WTC11 (cell line): ENCODE measurements around the gene OR6B2. TPM values are rescaled to one million over a fixed set of nuclear protein-coding genes. Genes with fewer than 3 reads are reported as not detected.

Source experiments
- ATAC-seq: fragments of 200-7000 bp; cut with Tn5 transposase; 2 replicates; pipeline ENCODE4 v1.10.0; 2021; ENCODE audit warnings: mild to moderate bottlenecking, moderate library complexity
- CTCF ChIA-PET: fragments of 300-600 bp; sonication (Branson Sonifier 250); formaldehyde crosslinking; loops from one replicate; lab custom pipeline; 2021; ENCODE audit warnings: antibody characterized with exemption; lab: Charles Lee
- POLR2A ChIA-PET: fragments of 350-600 bp; sonication (Branson Sonifier 250); formaldehyde crosslinking; loops from one replicate; lab custom pipeline; 2021; ENCODE audit warnings: antibody characterized with exemption; lab: Charles Lee
- DNase-seq: peaks from one replicate; pipeline ENCODE4 v3.0.0; 2021; ENCODE audit warnings: low spot score
- H3K27ac Mint-ChIP-seq: 2 replicates; pipeline ENCODE4 v1.8.0; 2021; ENCODE audit warnings: mixed read lengths
- H3K27me3 Mint-ChIP-seq: 2 replicates; pipeline ENCODE4 v1.8.0; 2021; ENCODE audit warnings: low read depth, mild to moderate bottlenecking, moderate library complexity, mixed read lengths
- H3K36me3 Mint-ChIP-seq: 2 replicates; pipeline ENCODE4 v1.8.0; 2021; ENCODE audit warnings: mixed read lengths
- H3K4me1 Mint-ChIP-seq: 2 replicates; pipeline ENCODE4 v1.8.0; 2022; ENCODE audit warnings: mixed read lengths
- H3K4me3 Mint-ChIP-seq: 2 replicates; pipeline ENCODE4 v1.8.0; 2021; ENCODE audit warnings: mild to moderate bottlenecking, moderate library complexity, mixed read lengths
- H3K9me3 Mint-ChIP-seq: 2 replicates; pipeline ENCODE4 v1.8.0; 2021; ENCODE audit warnings: mixed read lengths
- ATF6 ChIP-seq: sonication (generic); formaldehyde crosslinking; IDR thresholded peaks from 2 replicates; pipeline ENCODE4 v1.8.1; 2023; ENCODE audit warnings: mild to moderate bottlenecking, missing genetic modification reagents
- CBFB ChIP-seq: sonication (generic); formaldehyde crosslinking; IDR thresholded peaks from 2 replicates; pipeline ENCODE4 v1.8.1; 2022; ENCODE audit warnings: mild to moderate bottlenecking, low read depth, missing genetic modification reagents
- E2F4 ChIP-seq: sonication (generic); formaldehyde crosslinking; IDR thresholded peaks from 2 replicates; pipeline ENCODE4 v1.8.1; 2022; ENCODE audit warnings: low read depth, mild to moderate bottlenecking, moderate library complexity, missing genetic modification reagents, borderline replicate concordance
- ERG ChIP-seq: fragments of 250-450 bp; sonication (Bioruptor Pico); IDR thresholded peaks from 2 replicates; pipeline ENCODE4 v1.8.0; 2021; ENCODE audit warnings: mild to moderate bottlenecking
- ESRRA ChIP-seq: sonication (generic); formaldehyde crosslinking; IDR thresholded peaks from 2 replicates; pipeline ENCODE4 v1.8.1; 2022; ENCODE audit warnings: mild to moderate bottlenecking, missing genetic modification reagents, borderline replicate concordance
- NR1H2 ChIP-seq: sonication (generic); formaldehyde crosslinking; IDR thresholded peaks from 2 replicates; pipeline ENCODE4 v1.9.0; 2021; ENCODE audit warnings: mild to moderate bottlenecking, moderate library complexity, missing genetic modification reagents
- OVOL2 ChIP-seq: fragments of 250-450 bp; sonication (Bioruptor Pico); IDR thresholded peaks from 2 replicates; pipeline ENCODE4 v1.9.0; 2021; ENCODE audit warnings: mild to moderate bottlenecking, borderline replicate concordance
- TCF7 ChIP-seq: sonication (generic); formaldehyde crosslinking; IDR thresholded peaks from 2 replicates; pipeline ENCODE4 v1.8.0; 2022; ENCODE audit warnings: mild to moderate bottlenecking, low read depth, missing genetic modification reagents, moderate library complexity
- TEAD1 ChIP-seq: sonication (generic); formaldehyde crosslinking; IDR thresholded peaks from 2 replicates; pipeline ENCODE4 v1.8.0; 2022; ENCODE audit warnings: mild to moderate bottlenecking, missing genetic modification reagents
- TP53 ChIP-seq: sonication (generic); formaldehyde crosslinking; IDR thresholded peaks from 2 replicates; pipeline ENCODE4 v1.8.1; 2023; ENCODE audit warnings: mild to moderate bottlenecking, missing genetic modification reagents
- ZBTB21 ChIP-seq: sonication (generic); formaldehyde crosslinking; IDR thresholded peaks from 2 replicates; pipeline ENCODE4 v1.8.1; 2023; ENCODE audit warnings: mild to moderate bottlenecking, missing genetic modification reagents, borderline replicate concordance
- ZNF317 ChIP-seq: sonication (generic); formaldehyde crosslinking; IDR thresholded peaks from 2 replicates; pipeline ENCODE4 v1.8.1; 2023; ENCODE audit warnings: low read depth, mild to moderate bottlenecking, moderate library complexity, missing genetic modification reagents, borderline replicate concordance
- total RNA-seq: library from RNA; stranded (reverse); gene quantifications from 3 replicates; pipeline ENCODE4 v1.2.3, GENCODE V29; 2021
- TF ChIP-seq, protein P1 (sequence below): sonication (generic); formaldehyde crosslinking; IDR thresholded peaks from 2 replicates; pipeline ENCODE4 v1.8.0; 2022; ENCODE audit warnings: mild to moderate bottlenecking, missing genetic modification reagents
- TF ChIP-seq, protein P2 (sequence below): sonication (generic); formaldehyde crosslinking; conservative IDR thresholded peaks from 2 replicates; pipeline ENCODE4 v1.8.1; 2022; ENCODE audit warnings: mild to moderate bottlenecking, missing genetic modification reagents
- TF ChIP-seq, protein P3 (sequence below): sonication (generic); formaldehyde crosslinking; IDR thresholded peaks from 2 replicates; pipeline ENCODE4 v1.8.0; 2022; ENCODE audit warnings: mild to moderate bottlenecking, missing genetic modification reagents
- TF ChIP-seq, protein P4 (sequence below): sonication (generic); formaldehyde crosslinking; IDR thresholded peaks from 2 replicates; pipeline ENCODE4 v1.8.0; 2023; ENCODE audit warnings: missing genetic modification reagents
- TF ChIP-seq, protein P5 (sequence below): sonication (generic); formaldehyde crosslinking; IDR thresholded peaks from 2 replicates; pipeline ENCODE4 v1.8.0; 2023; ENCODE audit warnings: missing genetic modification reagents, mild to moderate bottlenecking, borderline replicate concordance
- TF ChIP-seq, protein P6 (sequence below): sonication (generic); formaldehyde crosslinking; IDR thresholded peaks from 2 replicates; pipeline ENCODE4 v1.8.1; 2023; ENCODE audit warnings: mild to moderate bottlenecking, missing genetic modification reagents

OR6B2 gene
- total RNA-seq, 1 experiment from 2014 or later = not detected

DNA sequence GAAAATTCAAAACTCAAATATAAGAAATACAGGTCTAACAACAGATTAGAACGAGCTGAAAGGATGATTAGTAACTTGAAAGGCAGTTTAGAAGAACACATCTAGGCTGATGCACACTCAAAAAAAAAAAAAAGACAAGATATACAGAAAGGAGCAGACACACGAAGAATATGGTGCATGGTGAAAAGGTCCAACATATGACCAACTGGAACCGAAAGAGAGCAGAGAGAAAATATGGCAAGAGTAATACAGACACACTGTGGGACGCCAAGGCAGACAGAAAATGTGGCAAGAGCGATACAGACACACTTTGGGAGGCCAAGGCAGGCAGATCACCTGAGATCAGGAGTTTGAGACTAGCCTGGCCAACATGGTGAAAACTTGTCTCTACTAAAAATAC, 44.9 kb downstream of the OR6B2 start:
- DNase-seq (no peak), ATAC-seq (no peak)
- Mint-ChIP-seq H3K36me3 (peaks cover 59% of the 10 kb centered on the region), H3K9me3 (peaks cover 16% of the 10 kb centered on the region), H3K4me3 (no peak overlapping the region), H3K27ac (no peak overlapping the region), H3K4me1 (no peaks in the 10 kb centered on the region), H3K27me3 (no peaks in the 10 kb centered on the region)
- CTCF ChIA-PET = interaction anchor here (1.5 kb wide), 1 partner anchor 161 kb away, joined by 4 read pairs; no protein-coding TSS in a partner anchor
- TF ChIP-seq ESRRA (CRISPR knock-in tag) = no peak
- POLR2A ChIA-PET = no interaction called here

GRCh38 chr2:239984421-239985194, 45.6 kb downstream of the OR6B2 start:
- DNase-seq (no peak), ATAC-seq (no peak)
- ChIA-PET CTCF (interaction anchor here (1.5 kb wide), 1 partner anchor 160 kb away, joined by 4 read pairs; no protein-coding TSS in a partner anchor), POLR2A (no interaction called here)
- peaks cover 16% of the 10 kb centered on the region for H3K9me3 Mint-ChIP-seq
- peaks cover 52% of the 10 kb centered on the region for H3K36me3 Mint-ChIP-seq
- 0 out of 2 replicates have a peak, but pooled peaks cover 1% of the 10 kb centered on the region for H3K4me1 Mint-ChIP-seq
- H3K4me3 Mint-ChIP-seq = no peak overlapping the region
- no peak overlapping the region for H3K27ac Mint-ChIP-seq
- H3K27me3 Mint-ChIP-seq = no peaks in the 10 kb centered on the region
- TF ChIP-seq ATF6 (CRISPR knock-in tag) (no peak), ERG (no peak), CBFB (CRISPR knock-in tag) (no peak), NR1H2 (CRISPR knock-in tag) (no peak), TEAD1 (CRISPR knock-in tag) (no peak), E2F4 (CRISPR knock-in tag) (no peak), TP53 (CRISPR knock-in tag) (no peak), OVOL2 (CRISPR knock-in tag) (no peak), ZNF317 (no peak), ZBTB21 (CRISPR knock-in tag) (no peak), TCF7 (CRISPR knock-in tag) (no peak)
- TF ChIP-seq, protein P1, sequence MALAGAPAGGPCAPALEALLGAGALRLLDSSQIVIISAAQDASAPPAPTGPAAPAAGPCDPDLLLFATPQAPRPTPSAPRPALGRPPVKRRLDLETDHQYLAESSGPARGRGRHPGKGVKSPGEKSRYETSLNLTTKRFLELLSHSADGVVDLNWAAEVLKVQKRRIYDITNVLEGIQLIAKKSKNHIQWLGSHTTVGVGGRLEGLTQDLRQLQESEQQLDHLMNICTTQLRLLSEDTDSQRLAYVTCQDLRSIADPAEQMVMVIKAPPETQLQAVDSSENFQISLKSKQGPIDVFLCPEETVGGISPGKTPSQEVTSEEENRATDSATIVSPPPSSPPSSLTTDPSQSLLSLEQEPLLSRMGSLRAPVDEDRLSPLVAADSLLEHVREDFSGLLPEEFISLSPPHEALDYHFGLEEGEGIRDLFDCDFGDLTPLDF (CRISPR knock-in tag) = no peak
- TF ChIP-seq, protein P2, sequence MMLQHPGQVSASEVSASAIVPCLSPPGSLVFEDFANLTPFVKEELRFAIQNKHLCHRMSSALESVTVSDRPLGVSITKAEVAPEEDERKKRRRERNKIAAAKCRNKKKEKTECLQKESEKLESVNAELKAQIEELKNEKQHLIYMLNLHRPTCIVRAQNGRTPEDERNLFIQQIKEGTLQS = no peak
- TF ChIP-seq, protein P3, sequence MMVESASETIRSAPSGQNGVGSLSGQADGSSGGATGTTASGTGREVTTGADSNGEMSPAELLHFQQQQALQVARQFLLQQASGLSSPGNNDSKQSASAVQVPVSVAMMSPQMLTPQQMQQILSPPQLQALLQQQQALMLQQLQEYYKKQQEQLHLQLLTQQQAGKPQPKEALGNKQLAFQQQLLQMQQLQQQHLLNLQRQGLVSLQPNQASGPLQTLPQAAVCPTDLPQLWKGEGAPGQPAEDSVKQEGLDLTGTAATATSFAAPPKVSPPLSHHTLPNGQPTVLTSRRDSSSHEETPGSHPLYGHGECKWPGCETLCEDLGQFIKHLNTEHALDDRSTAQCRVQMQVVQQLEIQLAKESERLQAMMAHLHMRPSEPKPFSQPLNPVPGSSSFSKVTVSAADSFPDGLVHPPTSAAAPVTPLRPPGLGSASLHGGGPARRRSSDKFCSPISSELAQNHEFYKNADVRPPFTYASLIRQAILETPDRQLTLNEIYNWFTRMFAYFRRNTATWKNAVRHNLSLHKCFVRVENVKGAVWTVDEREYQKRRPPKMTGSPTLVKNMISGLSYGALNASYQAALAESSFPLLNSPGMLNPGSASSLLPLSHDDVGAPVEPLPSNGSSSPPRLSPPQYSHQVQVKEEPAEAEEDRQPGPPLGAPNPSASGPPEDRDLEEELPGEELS (CRISPR knock-in tag) = no peak
- TF ChIP-seq, protein P4, sequence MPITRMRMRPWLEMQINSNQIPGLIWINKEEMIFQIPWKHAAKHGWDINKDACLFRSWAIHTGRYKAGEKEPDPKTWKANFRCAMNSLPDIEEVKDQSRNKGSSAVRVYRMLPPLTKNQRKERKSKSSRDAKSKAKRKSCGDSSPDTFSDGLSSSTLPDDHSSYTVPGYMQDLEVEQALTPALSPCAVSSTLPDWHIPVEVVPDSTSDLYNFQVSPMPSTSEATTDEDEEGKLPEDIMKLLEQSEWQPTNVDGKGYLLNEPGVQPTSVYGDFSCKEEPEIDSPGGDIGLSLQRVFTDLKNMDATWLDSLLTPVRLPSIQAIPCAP = no peak
- TF ChIP-seq, protein P5, sequence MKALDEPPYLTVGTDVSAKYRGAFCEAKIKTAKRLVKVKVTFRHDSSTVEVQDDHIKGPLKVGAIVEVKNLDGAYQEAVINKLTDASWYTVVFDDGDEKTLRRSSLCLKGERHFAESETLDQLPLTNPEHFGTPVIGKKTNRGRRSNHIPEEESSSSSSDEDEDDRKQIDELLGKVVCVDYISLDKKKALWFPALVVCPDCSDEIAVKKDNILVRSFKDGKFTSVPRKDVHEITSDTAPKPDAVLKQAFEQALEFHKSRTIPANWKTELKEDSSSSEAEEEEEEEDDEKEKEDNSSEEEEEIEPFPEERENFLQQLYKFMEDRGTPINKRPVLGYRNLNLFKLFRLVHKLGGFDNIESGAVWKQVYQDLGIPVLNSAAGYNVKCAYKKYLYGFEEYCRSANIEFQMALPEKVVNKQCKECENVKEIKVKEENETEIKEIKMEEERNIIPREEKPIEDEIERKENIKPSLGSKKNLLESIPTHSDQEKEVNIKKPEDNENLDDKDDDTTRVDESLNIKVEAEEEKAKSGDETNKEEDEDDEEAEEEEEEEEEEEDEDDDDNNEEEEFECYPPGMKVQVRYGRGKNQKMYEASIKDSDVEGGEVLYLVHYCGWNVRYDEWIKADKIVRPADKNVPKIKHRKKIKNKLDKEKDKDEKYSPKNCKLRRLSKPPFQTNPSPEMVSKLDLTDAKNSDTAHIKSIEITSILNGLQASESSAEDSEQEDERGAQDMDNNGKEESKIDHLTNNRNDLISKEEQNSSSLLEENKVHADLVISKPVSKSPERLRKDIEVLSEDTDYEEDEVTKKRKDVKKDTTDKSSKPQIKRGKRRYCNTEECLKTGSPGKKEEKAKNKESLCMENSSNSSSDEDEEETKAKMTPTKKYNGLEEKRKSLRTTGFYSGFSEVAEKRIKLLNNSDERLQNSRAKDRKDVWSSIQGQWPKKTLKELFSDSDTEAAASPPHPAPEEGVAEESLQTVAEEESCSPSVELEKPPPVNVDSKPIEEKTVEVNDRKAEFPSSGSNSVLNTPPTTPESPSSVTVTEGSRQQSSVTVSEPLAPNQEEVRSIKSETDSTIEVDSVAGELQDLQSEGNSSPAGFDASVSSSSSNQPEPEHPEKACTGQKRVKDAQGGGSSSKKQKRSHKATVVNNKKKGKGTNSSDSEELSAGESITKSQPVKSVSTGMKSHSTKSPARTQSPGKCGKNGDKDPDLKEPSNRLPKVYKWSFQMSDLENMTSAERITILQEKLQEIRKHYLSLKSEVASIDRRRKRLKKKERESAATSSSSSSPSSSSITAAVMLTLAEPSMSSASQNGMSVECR = no peak
- TF ChIP-seq, protein P6, sequence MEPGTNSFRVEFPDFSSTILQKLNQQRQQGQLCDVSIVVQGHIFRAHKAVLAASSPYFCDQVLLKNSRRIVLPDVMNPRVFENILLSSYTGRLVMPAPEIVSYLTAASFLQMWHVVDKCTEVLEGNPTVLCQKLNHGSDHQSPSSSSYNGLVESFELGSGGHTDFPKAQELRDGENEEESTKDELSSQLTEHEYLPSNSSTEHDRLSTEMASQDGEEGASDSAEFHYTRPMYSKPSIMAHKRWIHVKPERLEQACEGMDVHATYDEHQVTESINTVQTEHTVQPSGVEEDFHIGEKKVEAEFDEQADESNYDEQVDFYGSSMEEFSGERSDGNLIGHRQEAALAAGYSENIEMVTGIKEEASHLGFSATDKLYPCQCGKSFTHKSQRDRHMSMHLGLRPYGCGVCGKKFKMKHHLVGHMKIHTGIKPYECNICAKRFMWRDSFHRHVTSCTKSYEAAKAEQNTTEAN = no peak
